ENCODE measurements around the gene NOL4L. TPM values are rescaled to one million over a fixed set of nuclear protein-coding genes. Genes with fewer than 3 reads are reported as not detected.
"Not testable (repeated sequence)": the region's sequence is repeated elsewhere in the genome, so short reads cannot be mapped to it uniquely, and the experiment has no call there.

NOL4L gene
- total RNA-seq, 1 donor from 2014 or later: 18.0 TPM

GRCh38 chr20:32495217-32495565 lies 89.9 kb downstream of the NOL4L start:
- intact Hi-C loops (cut with micrococcal nuclease): no loop called here
- Mint-ChIP-seq H3K9me3 (no peaks in the 10 kb centered on the region), H3K36me3 (ENCODE audit: low read depth) (peaks cover 9% of the 10 kb centered on the region), H3K27me3 (no peaks in the 10 kb centered on the region), H3K27ac (no peak overlapping the region), H3K4me1 (peaks cover 2% of the 10 kb centered on the region), H3K4me3 (no peak overlapping the region)
- DNase-seq: no peak

- Mint-ChIP-seq H3K27ac (no peak overlapping the region), H3K27me3 (no peaks in the 10 kb centered on the region), H3K4me3 (no peak overlapping the region), H3K9me3 (no peaks in the 10 kb centered on the region), H3K4me1 (peaks cover 2% of the 10 kb centered on the region), H3K36me3 (ENCODE audit: low read depth) (peaks cover 10% of the 10 kb centered on the region)
- DNase-seq: no peak
- intact Hi-C loops (cut with micrococcal nuclease): no loop called here
Observed at GRCh38 chr20:32494483-32495216, 90.5 kb downstream of the NOL4L start.

GRCh38 chr20:32493356-32493755 lies 91.8 kb downstream of the NOL4L start:
- Mint-ChIP-seq H3K36me3 (ENCODE audit: low read depth) (peaks cover 9% of the 10 kb centered on the region), H3K27me3 (no peaks in the 10 kb centered on the region), H3K9me3 (no peaks in the 10 kb centered on the region), H3K4me3 (no peak overlapping the region), H3K4me1 (peaks cover 4% of the 10 kb centered on the region), H3K27ac (no peak overlapping the region)
- intact Hi-C loops (cut with micrococcal nuclease): no loop called here
- DNase-seq: no peak

- H3K9me3 Mint-ChIP-seq; H3K27ac Mint-ChIP-seq; DNase-seq; H3K4me1 Mint-ChIP-seq; H3K27me3 Mint-ChIP-seq; intact Hi-C loops (cut with micrococcal nuclease); H3K4me3 Mint-ChIP-seq: not testable (repeated sequence)
- H3K36me3 Mint-ChIP-seq (ENCODE audit: low read depth): peaks cover 12% of the 10 kb centered on the region
Observed at GRCh38 chr20:32491764-32492151, 93.4 kb downstream of the NOL4L start.

GRCh38 chr20:32490942-32491763 lies 94.0 kb downstream of the NOL4L start:
- Mint-ChIP-seq H3K36me3 (ENCODE audit: low read depth) (peaks cover 16% of the 10 kb centered on the region), H3K9me3 (no peaks in the 10 kb centered on the region), H3K27ac (no peak overlapping the region), H3K4me1 (peaks cover 5% of the 10 kb centered on the region), H3K4me3 (no peak overlapping the region), H3K27me3 (no peaks in the 10 kb centered on the region)
- intact Hi-C loops (cut with micrococcal nuclease): no loop called here
- no peak for DNase-seq

GRCh38 chr20:32488066-32488838 lies 96.9 kb downstream of the NOL4L start:
- no peak for DNase-seq
- intact Hi-C loops (cut with micrococcal nuclease): loop anchor here (5.0 to 10.0 kb wide), 2 partner anchors 131 to 1877 kb away; partner anchors contain the start of genes ASXL1 and ITCH
- Mint-ChIP-seq H3K27ac (no peak overlapping the region), H3K9me3 (no peaks in the 10 kb centered on the region), H3K36me3 (ENCODE audit: low read depth) (peaks cover 18% of the 10 kb centered on the region), H3K27me3 (no peaks in the 10 kb centered on the region), H3K4me3 (no peak overlapping the region), H3K4me1 (peaks cover 17% of the 10 kb centered on the region)

GRCh38 chr20:32487381-32487780 lies 97.8 kb downstream of the NOL4L start:
- Mint-ChIP-seq H3K27ac (no peak overlapping the region), H3K27me3 (no peaks in the 10 kb centered on the region), H3K36me3 (ENCODE audit: low read depth) (peaks cover 18% of the 10 kb centered on the region), H3K9me3 (no peaks in the 10 kb centered on the region), H3K4me3 (no peak overlapping the region), H3K4me1 (peaks cover 17% of the 10 kb centered on the region)
- DNase-seq: no peak
- intact Hi-C loops (cut with micrococcal nuclease): loop anchor here (5.0 to 10.0 kb wide), 2 partner anchors 130 to 1877 kb away; partner anchors contain the start of genes ASXL1 and ITCH

- intact Hi-C loops (cut with micrococcal nuclease): loop anchor here (1.0 to 10.0 kb wide), 3 partner anchors 129 to 1879 kb away; partner anchors contain the start of genes ASXL1 and ITCH
- no peak overlapping the region for H3K27ac Mint-ChIP-seq
Observed at GRCh38 chr20:32485770-32486478, 99.2 kb downstream of the NOL4L start.

GRCh38 chr20:32484958-32485769 lies 100.0 kb downstream of the NOL4L start:
- peak overlapping the region; percentile 85 for H3K4me3 Mint-ChIP-seq
- H3K9me3 Mint-ChIP-seq: no peaks in the 10 kb centered on the region
- H3K36me3 Mint-ChIP-seq (ENCODE audit: low read depth): peaks cover 10% of the 10 kb centered on the region
- intact Hi-C loops (cut with micrococcal nuclease): loop anchor here (1.0 to 10.0 kb wide), 4 partner anchors 128 to 1880 kb away; partner anchors contain the start of genes ASXL1 and ITCH
- peaks cover 19% of the 10 kb centered on the region for H3K4me1 Mint-ChIP-seq
- H3K27ac Mint-ChIP-seq: peak overlapping the region; percentile 86
- H3K27me3 Mint-ChIP-seq: no peaks in the 10 kb centered on the region
- peak; percentile 94 for DNase-seq

More at GRCh38 chr20:32485770-32486478, 99.2 kb downstream of the NOL4L start:
- Mint-ChIP-seq H3K9me3 (no peaks in the 10 kb centered on the region), H3K36me3 (ENCODE audit: low read depth) (peaks cover 15% of the 10 kb centered on the region), H3K4me3 (no peak overlapping the region), H3K27me3 (no peaks in the 10 kb centered on the region), H3K4me1 (peaks cover 18% of the 10 kb centered on the region)
- DNase-seq: no peak

- Mint-ChIP-seq H3K4me3 (peak overlapping the region; percentile 85), H3K27ac (no peak overlapping the region), H3K9me3 (no peaks in the 10 kb centered on the region), H3K36me3 (ENCODE audit: low read depth) (peaks cover 9% of the 10 kb centered on the region), H3K27me3 (no peaks in the 10 kb centered on the region), H3K4me1 (peaks cover 19% of the 10 kb centered on the region)
- intact Hi-C loops (cut with micrococcal nuclease): loop anchor here (5.0 to 10.0 kb wide), 2 partner anchors 152 to 1880 kb away; partner anchors contain the start of gene ITCH
- DNase-seq: peak; percentile 72
Observed at GRCh38 chr20:32484225-32484957, 100.7 kb downstream of the NOL4L start.

- peaks cover 19% of the 10 kb centered on the region for H3K4me1 Mint-ChIP-seq
- DNase-seq: peak; percentile 86
- no peaks in the 10 kb centered on the region for H3K27me3 Mint-ChIP-seq
- intact Hi-C loops (cut with micrococcal nuclease): loop anchor here (5.0 to 10.0 kb wide), 2 partner anchors 151 to 1881 kb away; partner anchors contain the start of gene ITCH
- H3K9me3 Mint-ChIP-seq: no peaks in the 10 kb centered on the region
- peak overlapping the region; percentile 82 for H3K4me3 Mint-ChIP-seq
- H3K36me3 Mint-ChIP-seq (ENCODE audit: low read depth): peaks cover 9% of the 10 kb centered on the region
- peak overlapping the region; percentile 15 for H3K27ac Mint-ChIP-seq
Observed at GRCh38 chr20:32483351-32484224, 101.5 kb downstream of the NOL4L start.

Measured in activated CD4-positive, alpha-beta T cell treated with anti-CD3 and anti-CD28 coated beads, Interleukin-2, amount 10 ng/mL, durations not matched to agents 24 days and 14 days (primary cell).